Left ventricle myocardium inferior (tissue), 1 donor: ENCODE data around the gene COL24A1. TPM values are rescaled to one million over a fixed set of nuclear protein-coding genes. Genes with fewer than 3 reads are reported as not detected.

Experiments used
- DNase-seq: peaks from one replicate; pipeline ENCODE4 v3.0.0-alpha.2; 2020
- H3K27ac ChIP-seq: fragments of 200-600 bp; replicated peaks from 2 replicates; pipeline ENCODE4 v1.8.0; 2021
- H3K27me3 ChIP-seq: fragments of 200-600 bp; 2 replicates; pipeline ENCODE4 v1.8.0; 2021; ENCODE audit warnings: low read depth
- H3K36me3 ChIP-seq: fragments of 200-600 bp; 2 replicates; pipeline ENCODE4 v1.8.0; 2021
- H3K4me1 ChIP-seq: fragments of 200-600 bp; 2 replicates; pipeline ENCODE4 v1.8.0; 2021
- H3K4me3 ChIP-seq: fragments of 200-600 bp; 2 replicates; pipeline ENCODE4 v1.8.0; 2021; ENCODE audit warnings: mild to moderate bottlenecking, moderate library complexity
- H3K9me3 ChIP-seq: fragments of 200-600 bp; replicated peaks from 2 replicates; pipeline ENCODE4 v1.8.0; 2021
- CTCF ChIP-seq: fragments of 200-600 bp; IDR thresholded peaks from 2 replicates; pipeline ENCODE4 v1.8.0; 2021; ENCODE audit warnings: antibody characterized with exemption, mild to moderate bottlenecking, borderline replicate concordance
- intact Hi-C: fragments of 100-400 bp; cut with micrococcal nuclease; formaldehyde crosslinking; loops from one replicate; pipeline ENCODE4 v1.11.0; 2022
- total RNA-seq: library from RNA; stranded (reverse); fragmentation: NEBNext Ultra II Directional; extraction: Animal tissue kit (Norgen Biotek cat#: 25700); gene quantifications from one replicate; pipeline ENCODE4 v1.2.1, GENCODE V29; 2021
- donor health status: DM: no; HTN: yes; CAD: no; lungs with severe emphysema.

The COL24A1 gene
- total RNA-seq, 1 donor from 2014 or later: 0.74 TPM

- no peak overlapping the region for H3K4me3 ChIP-seq
- no peak for TF ChIP-seq CTCF
- DNase-seq: no peak
- no peaks in the 10 kb centered on the region for H3K9me3 ChIP-seq
- intact Hi-C loops: no loop called here
- H3K36me3 ChIP-seq: no peaks in the 10 kb centered on the region
- no peak overlapping the region for H3K27ac ChIP-seq
- H3K27me3 ChIP-seq: no peaks in the 10 kb centered on the region
- H3K4me1 ChIP-seq: no peaks in the 10 kb centered on the region
Observed at GRCh38 chr1:86197206-86197855, 40.8 kb upstream of the COL24A1 start.

- intact Hi-C loops: no loop called here
- H3K36me3 ChIP-seq: no peaks in the 10 kb centered on the region
- H3K27me3 ChIP-seq: no peaks in the 10 kb centered on the region
- H3K4me1 ChIP-seq: no peaks in the 10 kb centered on the region
- no peak overlapping the region for H3K27ac ChIP-seq
- DNase-seq: no peak
- TF ChIP-seq CTCF: no peak
- no peak overlapping the region for H3K4me3 ChIP-seq
- no peaks in the 10 kb centered on the region for H3K9me3 ChIP-seq
Observed at GRCh38 chr1:86195281-86195680, 38.7 kb upstream of the COL24A1 start.

GRCh38 chr1:86194491-86195034 is 38.0 kb upstream of the COL24A1 start:
- no peak overlapping the region for H3K4me3 ChIP-seq
- no peaks in the 10 kb centered on the region for H3K9me3 ChIP-seq
- intact Hi-C loops: no loop called here
- DNase-seq: no peak
- H3K36me3 ChIP-seq: no peaks in the 10 kb centered on the region
- TF ChIP-seq CTCF: no peak
- H3K4me1 ChIP-seq: no peaks in the 10 kb centered on the region
- no peak overlapping the region for H3K27ac ChIP-seq
- no peaks in the 10 kb centered on the region for H3K27me3 ChIP-seq

GRCh38 chr1:86192417-86192816 is 35.8 kb upstream of the COL24A1 start:
- no peak for DNase-seq
- intact Hi-C loops: no loop called here
- Histone ChIP-seq H3K27me3 (no peaks in the 10 kb centered on the region), H3K9me3 (no peaks in the 10 kb centered on the region), H3K27ac (no peak overlapping the region), H3K4me3 (no peak overlapping the region), H3K4me1 (no peaks in the 10 kb centered on the region), H3K36me3 (no peaks in the 10 kb centered on the region)
- no peak for TF ChIP-seq CTCF

- Histone ChIP-seq H3K4me1 (no peaks in the 10 kb centered on the region), H3K27me3 (no peaks in the 10 kb centered on the region), H3K4me3 (no peak overlapping the region), H3K36me3 (no peaks in the 10 kb centered on the region), H3K27ac (no peak overlapping the region), H3K9me3 (no peaks in the 10 kb centered on the region)
- DNase-seq: no peak
- TF ChIP-seq CTCF: no peak
- intact Hi-C loops: no loop called here
Observed at GRCh38 chr1:86191958-86192357, 35.4 kb upstream of the COL24A1 start.
